ENCODE data around the gene OCIAD1. TPM values are rescaled to one million over a fixed set of nuclear protein-coding genes. Genes with fewer than 3 reads are reported as not detected.
"Not testable (repeated sequence)": the region's sequence is repeated elsewhere in the genome, so short reads cannot be mapped to it uniquely, and the experiment has no call there.

Gene OCIAD1
- total RNA-seq, 2 donors from 2014 or later, result 148 to 152 TPM

DNA sequence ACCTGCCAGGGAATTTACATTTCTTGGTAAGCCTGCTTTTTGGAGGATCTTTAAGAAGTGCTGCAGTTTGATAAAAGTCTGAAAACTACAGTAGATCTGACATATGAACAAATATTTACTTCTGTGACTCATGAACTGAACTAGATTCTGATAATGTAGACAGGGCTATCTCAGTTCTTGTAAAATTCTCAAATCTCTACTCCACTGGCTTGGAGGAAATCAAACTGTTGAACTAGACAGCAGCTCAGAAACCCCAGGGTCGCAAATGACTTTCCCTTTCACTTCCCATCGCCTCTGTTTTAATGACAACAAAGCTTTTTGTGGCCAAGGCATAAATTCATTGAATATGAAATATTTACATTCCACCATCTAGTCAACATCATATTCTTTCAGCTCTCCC, 15.4 kb upstream of the OCIAD1 start:
- H3K27ac ChIP-seq (ENCODE audit: low read depth, low read length), result no peak overlapping the region
- no peaks in the 10 kb centered on the region for H3K9me3 ChIP-seq (ENCODE audit: control insufficient read depth, low read length)
- Mint-ChIP-seq H3K4me3 (no peak overlapping the region), H3K27me3 (ENCODE audit: insufficient read depth) (no peaks in the 10 kb centered on the region), H3K9me3 (no peaks in the 10 kb centered on the region), H3K4me1 (no peaks in the 10 kb centered on the region), H3K27ac (no peak overlapping the region), H3K36me3 (ENCODE audit: low read depth) (no peaks in the 10 kb centered on the region)
- H3K9ac ChIP-seq (ENCODE audit: extremely low read depth, low read length, poor library complexity, severe bottlenecking), result no peak overlapping the region
- TF ChIP-seq, protein P1, sequence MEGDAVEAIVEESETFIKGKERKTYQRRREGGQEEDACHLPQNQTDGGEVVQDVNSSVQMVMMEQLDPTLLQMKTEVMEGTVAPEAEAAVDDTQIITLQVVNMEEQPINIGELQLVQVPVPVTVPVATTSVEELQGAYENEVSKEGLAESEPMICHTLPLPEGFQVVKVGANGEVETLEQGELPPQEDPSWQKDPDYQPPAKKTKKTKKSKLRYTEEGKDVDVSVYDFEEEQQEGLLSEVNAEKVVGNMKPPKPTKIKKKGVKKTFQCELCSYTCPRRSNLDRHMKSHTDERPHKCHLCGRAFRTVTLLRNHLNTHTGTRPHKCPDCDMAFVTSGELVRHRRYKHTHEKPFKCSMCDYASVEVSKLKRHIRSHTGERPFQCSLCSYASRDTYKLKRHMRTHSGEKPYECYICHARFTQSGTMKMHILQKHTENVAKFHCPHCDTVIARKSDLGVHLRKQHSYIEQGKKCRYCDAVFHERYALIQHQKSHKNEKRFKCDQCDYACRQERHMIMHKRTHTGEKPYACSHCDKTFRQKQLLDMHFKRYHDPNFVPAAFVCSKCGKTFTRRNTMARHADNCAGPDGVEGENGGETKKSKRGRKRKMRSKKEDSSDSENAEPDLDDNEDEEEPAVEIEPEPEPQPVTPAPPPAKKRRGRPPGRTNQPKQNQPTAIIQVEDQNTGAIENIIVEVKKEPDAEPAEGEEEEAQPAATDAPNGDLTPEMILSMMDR (conservative IDR thresholded peaks at IDR 0.05), result no peak
- no peaks in the 10 kb centered on the region for H3K36me3 ChIP-seq (ENCODE audit: control insufficient read depth, insufficient read depth, low read length)
- H3K27me3 ChIP-seq (ENCODE audit: control insufficient read depth, insufficient read depth, low read length, poor library complexity, severe bottlenecking), result no peaks in the 10 kb centered on the region
- H3K4me1 ChIP-seq (ENCODE audit: control insufficient read depth, insufficient read depth, low read length), result no peaks in the 10 kb centered on the region
- no peak overlapping the region for H3K4me3 ChIP-seq (ENCODE audit: low read length)
- WGBS, 2 experiments (ENCODE audit: insufficient coverage in 1 of 2, insufficient read length in 1 of 2), result 85% methylated on average over 2 of the region's 2 CpGs; no CpG with 5 or more reads in 1 of the 2 experiments
- DNase-seq, result no peak

DNA sequence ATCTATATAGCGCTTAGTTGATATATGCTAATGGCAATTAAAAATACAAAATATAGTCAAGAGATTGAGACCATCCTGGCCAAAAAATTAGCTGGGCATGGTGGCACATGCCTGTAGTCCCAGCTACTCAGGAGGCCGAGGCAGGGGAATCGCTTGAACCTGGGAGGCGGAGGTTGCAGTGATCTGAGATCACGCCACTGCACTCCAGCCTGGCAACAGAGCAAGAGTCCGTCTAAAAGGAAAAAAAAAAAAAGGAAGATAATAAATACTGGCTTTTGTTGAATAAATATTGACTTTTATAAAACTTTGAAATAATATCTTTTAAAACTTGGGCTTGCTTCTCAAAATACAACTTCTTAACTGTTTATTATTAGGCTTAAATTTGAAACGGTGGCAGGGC, 14.6 kb upstream of the OCIAD1 start:
- not testable (repeated sequence) for H3K4me1 Mint-ChIP-seq
- 89 to 95% methylated on average over 3 to 7 of the region's 7 CpGs for WGBS, 2 experiments (ENCODE audit: insufficient coverage in 1 of 2, insufficient read length in 1 of 2)

DNA sequence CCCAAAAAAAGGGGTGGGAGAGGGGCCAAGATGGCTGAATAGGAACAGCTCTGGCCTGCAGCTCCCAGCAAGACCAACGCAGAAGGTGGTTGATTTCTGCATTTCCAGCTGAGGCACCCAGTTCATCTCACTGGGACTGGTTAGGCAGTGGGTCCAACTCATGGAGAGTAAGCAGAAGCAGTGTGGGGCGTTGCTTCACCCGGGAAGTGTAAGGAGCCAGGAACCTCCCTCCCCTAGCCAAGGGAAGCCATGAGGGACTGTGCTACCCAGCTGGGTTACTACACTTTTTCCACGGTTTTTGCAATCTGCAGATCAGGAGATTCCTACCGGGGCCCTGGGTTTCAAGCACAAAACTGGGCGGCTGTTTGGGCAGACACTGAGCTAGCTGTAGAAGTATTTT, 13.9 kb upstream of the OCIAD1 start:
- Histone ChIP-seq H3K36me3 (ENCODE audit: control insufficient read depth, insufficient read depth, low read length) (no peaks in the 10 kb centered on the region), H3K9me3 (ENCODE audit: control insufficient read depth, low read length) (no peaks in the 10 kb centered on the region), H3K27me3 (ENCODE audit: control insufficient read depth, insufficient read depth, low read length, poor library complexity, severe bottlenecking) (no peaks in the 10 kb centered on the region), H3K9ac (ENCODE audit: extremely low read depth, low read length, poor library complexity, severe bottlenecking) (no peak overlapping the region), H3K27ac (ENCODE audit: low read depth, low read length) (no peak overlapping the region), H3K4me3 (ENCODE audit: low read length) (no peak overlapping the region), H3K4me1 (ENCODE audit: control insufficient read depth, insufficient read depth, low read length) (no peaks in the 10 kb centered on the region)
- WGBS, 2 experiments (ENCODE audit: insufficient coverage in 1 of 2, insufficient read length in 1 of 2), result 95 to 100% methylated on average over 6 of the region's 6 CpGs
- H3K36me3 Mint-ChIP-seq (ENCODE audit: low read depth), result no peaks in the 10 kb centered on the region
- TF ChIP-seq, protein P1 (conservative IDR thresholded peaks at IDR 0.05), result no peak
- no peak overlapping the region for H3K4me3 Mint-ChIP-seq
- peaks cover 3% of the 10 kb centered on the region for H3K27me3 Mint-ChIP-seq (ENCODE audit: insufficient read depth)
- DNase-seq, result no peak
- no peak overlapping the region for H3K27ac Mint-ChIP-seq
- no peaks in the 10 kb centered on the region for H3K4me1 Mint-ChIP-seq
- peaks cover 6% of the 10 kb centered on the region for H3K9me3 Mint-ChIP-seq

More for the DNA sequence above, 14.6 kb upstream of the OCIAD1 start:
- H3K9me3 Mint-ChIP-seq; H3K27me3 Mint-ChIP-seq (ENCODE audit: insufficient read depth); DNase-seq; H3K27ac Mint-ChIP-seq; H3K36me3 Mint-ChIP-seq (ENCODE audit: low read depth); H3K27me3 ChIP-seq (ENCODE audit: control insufficient read depth, insufficient read depth, low read length, poor library complexity, severe bottlenecking); H3K4me3 Mint-ChIP-seq; H3K36me3 ChIP-seq (ENCODE audit: control insufficient read depth, insufficient read depth, low read length); H3K27ac ChIP-seq (ENCODE audit: low read depth, low read length); H3K9ac ChIP-seq (ENCODE audit: extremely low read depth, low read length, poor library complexity, severe bottlenecking); H3K9me3 ChIP-seq (ENCODE audit: control insufficient read depth, low read length); H3K4me3 ChIP-seq (ENCODE audit: low read length); H3K4me1 ChIP-seq (ENCODE audit: control insufficient read depth, insufficient read depth, low read length): not testable (repeated sequence)

DNA sequence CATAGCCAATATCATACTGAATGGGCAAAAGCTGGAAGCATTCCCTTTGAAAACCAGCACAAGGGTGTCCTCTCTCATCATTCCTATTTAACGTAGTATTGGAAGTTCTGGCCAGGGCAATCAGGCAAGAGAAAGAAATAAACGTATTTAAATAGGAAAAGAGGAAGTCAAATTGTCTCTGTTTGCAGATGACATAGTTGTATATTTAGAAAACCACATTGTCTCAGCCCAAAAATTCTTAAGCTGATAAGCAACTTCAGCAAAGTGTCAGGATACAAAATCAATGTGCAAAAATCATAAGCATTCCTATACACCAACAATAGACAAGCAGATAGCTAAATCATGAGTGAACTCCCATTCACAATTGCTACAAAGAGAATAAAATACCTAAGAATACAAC, 9.5 kb upstream of the OCIAD1 start:
- not testable (repeated sequence) for H3K36me3 Mint-ChIP-seq (ENCODE audit: low read depth); H3K9me3 ChIP-seq (ENCODE audit: control insufficient read depth, low read length); H3K4me3 ChIP-seq (ENCODE audit: low read length); DNase-seq; H3K4me1 Mint-ChIP-seq; H3K4me3 Mint-ChIP-seq; H3K4me1 ChIP-seq (ENCODE audit: control insufficient read depth, insufficient read depth, low read length); H3K27me3 ChIP-seq (ENCODE audit: control insufficient read depth, insufficient read depth, low read length, poor library complexity, severe bottlenecking); H3K27ac ChIP-seq (ENCODE audit: low read depth, low read length); H3K36me3 ChIP-seq (ENCODE audit: control insufficient read depth, insufficient read depth, low read length); H3K27ac Mint-ChIP-seq; H3K27me3 Mint-ChIP-seq (ENCODE audit: insufficient read depth); H3K9ac ChIP-seq (ENCODE audit: extremely low read depth, low read length, poor library complexity, severe bottlenecking)
- 75% methylated on average over 2 of the region's 2 CpGs; no CpG with 5 or more reads in 1 of the 2 experiments for WGBS, 2 experiments (ENCODE audit: insufficient coverage in 1 of 2, insufficient read length in 1 of 2)
- peaks cover 11% of the 10 kb centered on the region for H3K9me3 Mint-ChIP-seq
